Chondrocyte (in vitro differentiated cells): ENCODE measurements around the gene HIKESHI. TPM values are rescaled to one million over a fixed set of nuclear protein-coding genes. Genes with fewer than 3 reads are reported as not detected.
"Not testable (repeated sequence)": the region's sequence is repeated elsewhere in the genome, so short reads cannot be mapped to it uniquely, and the experiment has no call there.

Experiments
- DNase-seq: peaks from one replicate; pipeline ENCODE4 v3.0.0; 2021; ENCODE audit warnings: mixed read lengths, low spot score
- H3K27ac Mint-ChIP-seq: one replicate; pipeline ENCODE4 v1.8.0; 2021; ENCODE audit warnings: mild to moderate bottlenecking, moderate library complexity, mixed read lengths; ENCODE audit not compliant: unreplicated experiment
- H3K27me3 Mint-ChIP-seq: 2 replicates; pipeline ENCODE4 v1.8.0; 2021; ENCODE audit warnings: low read depth, mixed read lengths
- H3K36me3 Mint-ChIP-seq: 2 replicates; pipeline ENCODE4 v1.8.0; 2021; ENCODE audit warnings: low read depth, mixed read lengths
- H3K4me1 Mint-ChIP-seq: 2 replicates; pipeline ENCODE4 v1.8.0; 2021; ENCODE audit warnings: low read depth, mild to moderate bottlenecking, mixed read lengths
- H3K4me3 Mint-ChIP-seq: one replicate; pipeline ENCODE4 v1.8.0; 2021; ENCODE audit warnings: mild to moderate bottlenecking, moderate library complexity, mixed read lengths; ENCODE audit not compliant: unreplicated experiment
- H3K9me3 Mint-ChIP-seq: 2 replicates; pipeline ENCODE4 v1.8.0; 2021; ENCODE audit warnings: low read depth, mixed read lengths
- total RNA-seq: library from RNA; stranded (reverse); gene quantifications from 3 replicates; pipeline ENCODE4 v1.2.1, GENCODE V29; 2021
- TF ChIP-seq, protein P1 (sequence below): fragments of 200-600 bp; sonication (generic); IDR thresholded peaks from 2 replicates; pipeline ENCODE4 v1.5.0; 2021; ENCODE audit warnings: antibody characterized with exemption, mild to moderate bottlenecking, moderate library complexity

The HIKESHI gene
- total RNA-seq, 1 donor from 2014 or later = 34.5 TPM

DNA sequence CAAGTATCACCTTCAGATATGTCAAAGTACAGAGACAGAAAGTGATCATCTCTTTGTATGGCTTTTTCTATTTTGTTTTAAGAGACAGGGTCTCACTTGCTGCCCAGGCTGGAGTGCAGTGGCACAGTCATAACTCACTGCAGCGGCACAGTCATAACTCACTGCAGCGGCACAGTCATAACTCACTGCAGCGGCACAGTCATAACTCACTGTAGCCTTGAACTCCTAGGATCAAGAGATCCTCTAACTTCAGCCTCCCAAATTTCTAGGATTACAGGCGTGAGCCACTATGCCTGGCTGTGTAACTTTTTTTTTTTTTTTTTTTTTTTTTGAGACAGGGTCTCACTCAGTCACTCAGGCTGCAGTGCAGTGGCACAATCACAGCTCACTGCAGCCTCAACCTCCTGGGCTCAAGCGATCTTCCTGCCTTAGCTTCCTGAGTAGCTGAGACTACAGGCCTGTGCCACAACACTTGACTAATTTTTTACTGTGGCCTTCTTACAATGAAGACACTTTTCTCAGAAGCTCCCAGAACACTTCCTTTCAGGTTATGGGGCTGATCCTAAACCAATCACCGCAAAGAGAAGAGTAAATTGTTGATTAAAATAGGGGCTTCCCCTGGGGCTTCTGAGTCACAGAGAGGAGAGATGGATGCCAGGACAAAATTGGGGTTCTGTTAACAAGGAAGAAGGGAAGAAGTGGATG, 9.0 kb upstream of the HIKESHI start:
- H3K4me1 Mint-ChIP-seq = no peaks in the 10 kb centered on the region
- no peak overlapping the region for H3K4me3 Mint-ChIP-seq
- TF ChIP-seq, protein P1, sequence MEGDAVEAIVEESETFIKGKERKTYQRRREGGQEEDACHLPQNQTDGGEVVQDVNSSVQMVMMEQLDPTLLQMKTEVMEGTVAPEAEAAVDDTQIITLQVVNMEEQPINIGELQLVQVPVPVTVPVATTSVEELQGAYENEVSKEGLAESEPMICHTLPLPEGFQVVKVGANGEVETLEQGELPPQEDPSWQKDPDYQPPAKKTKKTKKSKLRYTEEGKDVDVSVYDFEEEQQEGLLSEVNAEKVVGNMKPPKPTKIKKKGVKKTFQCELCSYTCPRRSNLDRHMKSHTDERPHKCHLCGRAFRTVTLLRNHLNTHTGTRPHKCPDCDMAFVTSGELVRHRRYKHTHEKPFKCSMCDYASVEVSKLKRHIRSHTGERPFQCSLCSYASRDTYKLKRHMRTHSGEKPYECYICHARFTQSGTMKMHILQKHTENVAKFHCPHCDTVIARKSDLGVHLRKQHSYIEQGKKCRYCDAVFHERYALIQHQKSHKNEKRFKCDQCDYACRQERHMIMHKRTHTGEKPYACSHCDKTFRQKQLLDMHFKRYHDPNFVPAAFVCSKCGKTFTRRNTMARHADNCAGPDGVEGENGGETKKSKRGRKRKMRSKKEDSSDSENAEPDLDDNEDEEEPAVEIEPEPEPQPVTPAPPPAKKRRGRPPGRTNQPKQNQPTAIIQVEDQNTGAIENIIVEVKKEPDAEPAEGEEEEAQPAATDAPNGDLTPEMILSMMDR = no peak
- no peak overlapping the region for H3K27ac Mint-ChIP-seq
- DNase-seq = no peak
- no peaks in the 10 kb centered on the region for H3K27me3 Mint-ChIP-seq
- no peaks in the 10 kb centered on the region for H3K9me3 Mint-ChIP-seq
- H3K36me3 Mint-ChIP-seq = no peaks in the 10 kb centered on the region

DNA sequence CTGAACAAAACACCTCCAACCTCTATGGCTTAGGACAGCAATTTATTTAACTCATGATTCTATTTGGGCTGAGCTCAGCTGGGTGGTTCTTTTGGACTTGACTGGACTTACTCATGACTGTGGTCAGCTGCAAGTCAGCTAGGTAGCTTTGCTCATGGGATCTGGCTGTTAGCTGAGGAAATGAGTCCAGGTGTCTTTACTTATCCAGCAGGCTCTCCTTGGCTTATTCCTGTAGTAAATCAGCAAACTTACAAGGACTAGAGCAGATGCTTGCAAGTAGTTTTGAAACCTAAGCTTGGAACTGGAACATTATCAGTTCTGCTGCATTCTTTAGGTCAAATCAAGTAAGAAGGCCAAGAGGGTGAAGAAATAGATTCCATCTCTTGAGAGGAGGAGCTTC, 8.0 kb upstream of the HIKESHI start:
- Mint-ChIP-seq H3K27ac (no peak overlapping the region), H3K4me3 (no peak overlapping the region), H3K27me3 (no peaks in the 10 kb centered on the region), H3K36me3 (no peaks in the 10 kb centered on the region), H3K9me3 (no peaks in the 10 kb centered on the region), H3K4me1 (no peaks in the 10 kb centered on the region)
- no peak for DNase-seq
- TF ChIP-seq, protein P1 = no peak

DNA sequence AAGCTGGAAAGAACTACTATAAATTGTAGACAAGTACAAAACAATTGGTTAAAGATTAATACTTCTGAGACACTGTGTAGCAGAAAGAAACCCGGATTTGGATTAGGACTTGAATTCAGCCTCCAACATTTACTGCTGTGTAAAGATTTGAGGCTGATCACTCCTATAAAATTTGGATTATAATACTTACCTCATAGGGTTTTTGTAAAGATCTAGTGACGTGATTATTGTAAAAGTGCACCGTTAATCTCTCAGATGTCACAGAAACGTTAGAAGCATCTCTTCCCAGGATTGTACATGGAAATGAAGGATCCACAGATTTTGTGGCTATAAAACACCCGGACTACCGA, 323 bp upstream of the HIKESHI start:
- H3K4me1 Mint-ChIP-seq = peaks cover 21% of the 10 kb centered on the region
- H3K27ac Mint-ChIP-seq = peak overlapping the region; percentile 99
- peak overlapping the region; percentile 99 for H3K4me3 Mint-ChIP-seq
- TF ChIP-seq, protein P1 = no peak
- peaks cover 3% of the 10 kb centered on the region for H3K36me3 Mint-ChIP-seq
- no peaks in the 10 kb centered on the region for H3K9me3 Mint-ChIP-seq
- no peak for DNase-seq
- H3K27me3 Mint-ChIP-seq = no peaks in the 10 kb centered on the region

DNA sequence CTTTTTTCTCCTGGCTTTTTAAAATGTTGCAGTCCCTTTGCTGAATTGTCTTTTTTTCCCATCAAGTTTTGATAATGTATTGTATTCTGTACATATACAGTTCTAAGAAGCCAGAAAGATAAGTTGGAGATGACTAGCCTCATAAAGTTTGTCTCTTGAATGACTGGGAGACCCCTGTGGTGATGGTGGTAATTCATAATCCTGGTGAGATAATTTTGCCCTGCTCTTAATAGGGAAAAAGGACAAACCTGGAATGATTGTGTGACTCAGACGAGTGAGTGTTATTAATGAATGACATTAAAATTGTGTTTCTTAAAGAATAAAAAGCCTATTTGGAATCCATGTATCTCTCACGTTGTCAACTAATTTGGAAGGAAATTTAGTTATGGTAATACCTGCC, 1.2 kb downstream of the HIKESHI start:
- Mint-ChIP-seq H3K27ac (peak overlapping the region; percentile 50), H3K36me3 (peaks cover 3% of the 10 kb centered on the region), H3K4me3 (peak overlapping the region; percentile 99), H3K4me1 (peaks cover 21% of the 10 kb centered on the region), H3K9me3 (no peaks in the 10 kb centered on the region), H3K27me3 (no peaks in the 10 kb centered on the region)
- no peak for DNase-seq
- TF ChIP-seq, protein P1 = no peak

DNA sequence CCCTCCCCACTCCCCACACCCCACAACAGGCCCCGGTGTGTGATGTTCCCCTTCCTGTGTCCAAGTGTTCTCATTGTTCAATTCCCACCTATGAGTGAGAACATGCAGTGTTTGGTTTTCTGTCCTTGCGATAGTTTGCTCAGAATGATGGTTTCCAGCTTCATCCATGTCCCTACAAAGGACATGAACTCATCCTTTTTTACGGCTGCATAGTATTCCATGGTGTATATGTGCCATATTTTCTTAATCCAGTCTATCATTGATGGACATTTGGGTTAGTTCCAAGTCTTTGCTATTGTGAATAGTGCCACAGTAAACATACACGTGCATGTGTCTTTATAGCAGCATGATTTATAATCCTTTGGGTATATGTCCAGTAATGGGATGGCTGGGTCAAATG, 6.7 kb downstream of the HIKESHI start:
- H3K36me3 Mint-ChIP-seq = peaks cover 23% of the 10 kb centered on the region
- H3K9me3 Mint-ChIP-seq, DNase-seq, H3K27ac Mint-ChIP-seq, H3K27me3 Mint-ChIP-seq, H3K4me3 Mint-ChIP-seq, H3K4me1 Mint-ChIP-seq: not testable (repeated sequence)

- peaks cover 27% of the 10 kb centered on the region for H3K36me3 Mint-ChIP-seq
- DNase-seq = no peak
- no peaks in the 10 kb centered on the region for H3K4me1 Mint-ChIP-seq
- H3K9me3 Mint-ChIP-seq = peaks cover 6% of the 10 kb centered on the region
- H3K4me3 Mint-ChIP-seq = no peak overlapping the region
- H3K27me3 Mint-ChIP-seq = no peaks in the 10 kb centered on the region
- no peak overlapping the region for H3K27ac Mint-ChIP-seq
- TF ChIP-seq, protein P1 = no peak
Measured at GRCh38 chr11:86313793-86314192, 11.8 kb downstream of the HIKESHI start.
